CD4-positive, alpha-beta T cell treated with Interferon gamma for 1 hour (primary cell): Measurements from ENCODE around the gene CACNG6.

Source experiments
- DNase-seq: peaks from one replicate; pipeline ENCODE4 v3.0.0-alpha.2; 2020

CACNG6 gene

GRCh38 chr19:53969366-53969765 lies 22.1 kb upstream of the CACNG6 start:
- no peak for DNase-seq

DNA sequence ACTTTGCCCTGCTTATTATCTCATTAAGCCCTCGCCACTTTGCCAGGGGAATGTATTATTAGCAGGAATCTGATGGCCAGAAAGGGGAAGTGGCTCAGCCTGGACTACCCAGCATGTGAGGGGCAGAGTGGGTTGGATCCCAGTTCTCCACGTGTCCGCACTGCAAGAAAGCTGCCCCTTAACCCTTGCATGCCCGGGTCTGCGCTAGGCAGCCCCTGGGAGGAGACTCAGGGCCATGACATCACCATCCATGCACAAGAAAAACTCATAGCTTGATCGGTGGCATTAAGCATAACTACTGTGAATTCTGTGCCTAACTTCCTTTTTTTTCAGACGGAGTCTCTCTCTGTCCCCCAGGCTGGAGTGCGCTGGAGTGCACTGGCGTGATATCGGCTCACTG lies 19.8 kb upstream of the CACNG6 start:
- DNase-seq: no peak

- peak; percentile 70 for DNase-seq
Observed at GRCh38 chr19:53977429-53977990, 13.9 kb upstream of the CACNG6 start.

GRCh38 chr19:53977991-53978731 lies 13.3 kb upstream of the CACNG6 start:
- DNase-seq: peak; percentile 68

DNA sequence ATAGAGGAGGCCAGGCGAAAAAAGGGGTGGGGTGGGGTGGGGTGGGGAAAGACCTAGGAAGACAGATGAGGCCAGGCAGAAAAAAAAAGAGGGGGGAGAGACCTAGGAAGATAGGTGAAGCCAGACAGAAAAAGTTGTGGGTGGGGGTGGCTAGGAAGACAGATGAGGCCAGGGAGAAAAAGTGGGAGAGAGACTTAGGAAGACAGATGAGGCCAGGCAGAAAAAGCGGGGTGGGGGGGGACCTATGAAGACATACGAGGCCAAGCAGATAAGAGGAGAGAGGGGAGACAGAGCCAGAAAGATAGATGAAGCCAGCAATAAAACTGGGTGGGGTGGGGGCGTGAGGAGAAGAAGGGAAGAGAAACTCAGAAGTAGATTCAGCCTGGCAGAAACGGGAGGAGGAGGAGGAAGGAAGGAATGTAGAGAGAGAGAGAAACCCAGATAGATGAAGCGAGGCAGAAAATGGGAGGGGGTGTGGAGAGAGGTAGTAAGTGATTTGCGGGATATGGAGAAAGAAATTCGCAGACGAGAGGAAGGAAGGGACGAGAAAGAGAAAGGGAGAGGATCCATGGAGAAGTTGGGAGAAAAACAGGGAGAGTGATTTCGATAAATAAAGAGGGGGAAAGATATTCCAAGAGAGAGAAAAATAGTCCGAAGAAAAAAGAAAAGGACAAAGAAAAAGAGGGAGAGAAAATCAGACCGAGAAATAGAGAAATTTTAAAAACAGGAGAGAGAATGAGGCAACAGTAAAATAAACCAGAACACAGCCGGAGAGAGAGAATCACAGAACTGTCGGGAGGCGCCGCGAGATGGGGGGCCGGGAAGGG lies 12.2 kb upstream of the CACNG6 start:
- no peak for DNase-seq

DNA sequence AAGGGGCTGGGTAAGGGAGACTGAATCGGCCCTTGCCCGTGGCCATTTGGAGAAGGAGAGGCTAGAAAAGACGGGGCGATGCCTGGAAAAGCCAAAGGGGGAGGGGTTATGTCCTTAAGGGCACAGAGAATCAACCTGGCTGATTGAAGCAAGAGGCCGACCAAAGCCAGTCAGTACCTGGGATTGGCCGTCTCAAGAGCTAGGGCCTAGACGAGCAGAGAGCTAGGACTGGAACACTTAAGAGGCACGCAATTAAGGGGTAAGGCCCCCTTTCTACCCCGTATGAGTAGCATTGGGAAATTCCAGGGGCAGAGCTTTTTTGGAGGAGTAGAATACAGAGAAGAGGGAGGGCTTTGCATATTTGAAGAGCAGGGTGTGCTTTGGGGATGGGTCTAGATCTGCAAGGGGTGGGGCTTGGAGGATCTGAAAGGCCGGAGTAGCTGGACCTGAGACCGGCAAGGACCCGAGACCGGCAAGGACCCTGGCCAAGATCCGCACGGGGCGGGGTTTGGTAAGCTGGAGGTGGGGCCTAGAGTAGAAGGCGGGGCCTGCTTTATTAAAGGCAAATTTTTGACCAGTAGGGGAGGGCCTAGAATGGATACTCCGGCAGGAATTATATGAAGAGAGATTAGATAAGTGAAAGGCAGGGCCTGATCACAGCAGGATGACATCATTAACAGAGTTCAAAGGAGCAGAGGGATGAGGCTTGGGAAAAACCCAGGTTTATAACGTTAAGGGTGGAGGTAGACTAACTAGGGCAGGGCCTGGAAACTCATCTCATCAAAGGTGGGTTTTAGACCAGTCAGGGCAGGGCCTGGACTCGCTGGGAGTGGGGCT lies 10.7 kb upstream of the CACNG6 start:
- no peak for DNase-seq

GRCh38 chr19:53981376-53981951 lies 10.0 kb upstream of the CACNG6 start:
- no peak for DNase-seq

DNA sequence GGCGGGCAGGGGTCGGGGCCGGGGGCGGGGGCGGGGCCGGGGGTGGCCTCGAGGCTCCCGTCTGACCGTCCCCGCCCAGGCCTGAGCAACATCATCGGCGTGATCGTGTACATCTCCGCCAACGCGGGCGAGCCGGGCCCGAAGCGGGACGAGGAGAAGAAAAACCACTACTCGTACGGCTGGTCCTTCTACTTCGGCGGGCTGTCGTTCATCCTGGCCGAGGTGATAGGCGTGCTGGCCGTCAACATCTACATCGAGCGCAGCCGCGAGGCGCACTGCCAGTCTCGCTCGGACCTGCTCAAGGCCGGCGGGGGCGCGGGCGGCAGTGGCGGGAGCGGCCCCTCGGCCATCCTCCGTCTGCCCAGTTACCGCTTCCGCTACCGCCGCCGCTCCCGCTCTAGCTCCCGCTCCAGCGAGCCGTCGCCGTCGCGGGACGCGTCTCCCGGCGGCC lies 9.4 kb upstream of the CACNG6 start:
- no peak for DNase-seq

- peak; percentile 31 for DNase-seq
Observed at GRCh38 chr19:53982611-53983010, 8.8 kb upstream of the CACNG6 start.

- no peak for DNase-seq
Observed at GRCh38 chr19:53983457-53984289, 7.8 kb upstream of the CACNG6 start.

- no peak for DNase-seq
Observed at GRCh38 chr19:53985863-53986262, 5.6 kb upstream of the CACNG6 start.

DNA sequence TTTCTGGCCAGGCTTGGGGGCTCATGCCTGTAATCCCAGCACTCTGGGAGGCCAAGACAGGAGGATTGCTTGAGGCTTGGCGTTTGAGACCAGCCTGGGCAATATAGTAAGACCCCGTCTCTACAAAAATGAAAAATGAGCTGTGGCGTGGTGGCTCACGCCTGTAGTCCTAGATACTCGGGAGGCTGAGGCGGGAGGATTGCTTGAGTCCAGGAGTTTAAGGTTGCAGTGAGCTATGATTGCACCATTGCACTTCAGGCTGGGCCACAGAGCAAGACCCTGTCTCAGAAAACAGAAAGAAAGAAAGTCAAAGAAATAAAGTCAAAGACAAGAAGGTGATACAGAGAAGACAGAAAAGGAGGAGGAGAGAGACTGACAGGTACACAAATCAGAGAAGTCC lies 2.5 kb upstream of the CACNG6 start:
- DNase-seq: no peak

DNA sequence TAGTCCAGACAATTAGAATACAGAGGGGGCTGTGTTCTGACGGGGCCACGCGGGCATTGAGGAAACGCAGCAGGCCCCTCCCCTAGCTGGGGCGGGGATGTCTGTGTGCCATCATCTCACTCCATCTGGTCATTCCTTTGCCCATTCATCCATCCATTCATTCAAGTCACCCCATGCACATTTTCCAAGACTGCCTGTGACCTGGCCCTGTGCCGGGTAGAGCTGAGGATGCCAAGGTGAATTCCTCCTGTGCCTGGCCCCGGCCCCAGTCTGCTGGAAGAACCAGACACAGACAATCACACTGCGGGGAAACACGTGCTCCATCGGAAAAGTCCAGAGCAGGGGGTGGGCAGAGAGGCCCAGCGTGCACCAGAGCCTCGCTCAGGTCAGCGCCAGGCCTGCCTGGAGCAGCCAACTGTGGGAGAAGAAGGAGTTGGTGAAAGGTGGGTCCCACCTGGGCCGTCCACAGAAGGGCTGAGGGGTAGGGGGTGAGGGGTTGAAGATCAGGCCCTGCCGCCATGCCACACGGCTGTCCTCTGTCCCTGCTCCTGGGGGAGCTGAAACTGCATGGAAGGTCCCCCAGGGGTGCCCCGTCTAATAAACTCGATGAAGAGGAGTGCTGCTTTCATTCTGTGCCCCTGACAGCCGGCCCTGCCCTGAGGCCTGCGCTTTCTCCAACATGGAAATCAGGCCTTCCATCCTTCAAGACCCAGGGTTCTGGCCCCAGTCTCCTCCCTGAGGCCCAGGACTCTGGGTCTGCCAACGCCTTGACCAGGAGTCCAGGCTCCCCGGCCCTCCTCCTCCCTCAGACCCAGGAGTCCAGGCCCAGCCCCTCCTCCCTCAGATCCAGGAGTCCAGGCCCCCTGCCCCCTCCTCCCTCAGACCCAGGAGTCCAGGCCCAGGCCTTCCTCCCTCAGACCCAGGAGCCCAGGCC lies 1.6 kb upstream of the CACNG6 start:
- no peak for DNase-seq

GRCh38 chr19:53992211-53992610 lies 774 bp downstream of the CACNG6 start:
- no peak for DNase-seq

- no peak for DNase-seq
Observed at GRCh38 chr19:53992815-53993214, 1.4 kb downstream of the CACNG6 start.

DNA sequence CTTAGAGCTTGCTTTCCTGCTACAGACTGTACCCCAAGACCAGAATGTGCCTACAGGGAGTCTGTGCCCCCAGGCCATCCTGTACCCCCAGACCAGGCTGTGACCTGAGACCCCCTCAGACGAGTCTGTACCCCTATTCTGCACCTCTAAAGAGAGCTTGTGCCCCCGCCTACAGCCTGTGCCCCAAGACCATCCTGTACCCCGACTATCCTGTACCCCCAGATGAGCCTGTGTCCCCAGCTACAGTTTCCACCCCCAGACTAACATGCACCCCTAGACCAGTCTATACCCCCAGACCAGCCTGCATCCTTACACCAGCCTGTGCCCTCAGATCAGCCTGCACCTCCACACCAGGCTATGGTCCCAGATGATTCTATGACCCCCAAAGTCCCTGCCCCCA lies 2.0 kb downstream of the CACNG6 start:
- no peak for DNase-seq

- DNase-seq: no peak
Observed at GRCh38 chr19:53994811-53995210, 3.4 kb downstream of the CACNG6 start.

GRCh38 chr19:53998223-53998622 lies 6.8 kb downstream of the CACNG6 start:
- no peak for DNase-seq

DNA sequence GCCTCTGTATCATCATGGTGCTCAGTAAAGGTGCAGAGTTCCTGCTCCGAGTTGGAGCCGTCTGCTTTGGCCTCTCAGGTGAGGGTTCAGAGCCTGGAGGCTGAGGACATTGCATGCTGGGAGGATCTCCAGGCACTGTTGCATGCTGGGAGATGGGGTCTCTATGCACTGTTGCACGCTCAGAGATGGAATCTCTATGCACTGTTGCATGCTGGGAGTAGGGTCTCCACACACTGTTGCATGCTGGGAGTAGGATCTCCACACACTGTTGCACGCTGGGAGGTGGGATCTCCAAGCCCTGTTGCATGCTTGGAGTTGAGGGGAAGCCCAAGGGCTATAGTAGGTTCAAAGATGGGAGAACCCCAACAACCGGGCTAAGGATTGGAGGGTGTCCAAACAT lies 8.3 kb downstream of the CACNG6 start:
- DNase-seq: no peak

DNA sequence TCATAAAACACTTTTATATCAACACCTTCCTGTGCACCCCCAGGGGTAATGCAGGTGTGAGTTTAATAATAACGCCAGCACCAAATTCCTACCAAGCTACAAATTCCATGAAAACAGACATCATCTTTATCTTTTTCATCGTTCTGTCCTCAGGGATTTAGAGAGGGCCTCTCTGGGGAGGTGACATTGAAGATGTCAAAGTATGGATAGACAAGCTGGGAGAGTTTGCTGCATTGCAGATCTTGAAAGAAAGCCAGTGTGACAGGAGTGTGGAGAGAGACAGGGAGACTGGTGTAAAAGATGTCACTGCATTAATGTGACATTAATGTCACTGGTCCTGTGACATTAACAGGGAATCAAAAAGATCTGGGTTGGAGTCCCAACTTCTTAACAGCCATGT lies 10.1 kb downstream of the CACNG6 start:
- no peak for DNase-seq
